Activated CD8-positive, alpha-beta T cell treated with anti-CD3 and anti-CD28 coated beads, Interleukin-2, amount 10 ng/mL, durations not matched to agents 7 days and 5 days (primary cell): ENCODE results near the gene DNHD1. TPM values are rescaled to one million over a fixed set of nuclear protein-coding genes. Genes with fewer than 3 reads are reported as not detected.

Source experiments
- ATAC-seq: fragments of 150-1000 bp; cut with Tn5 transposase; one replicate; pipeline ENCODE4 v1.10.0; 2021; ENCODE audit warnings: moderate library complexity
- CTCF ChIA-PET: fragments of 350-600 bp; sonication (Branson Sonifier 250); formaldehyde crosslinking; loops from one replicate; lab custom pipeline; 2021; ENCODE audit warnings: antibody characterized with exemption; lab: Charles Lee
- POLR2A ChIA-PET: fragments of 350-600 bp; sonication (Branson Sonifier 250); formaldehyde crosslinking; loops from one replicate; lab custom pipeline; 2021; ENCODE audit warnings: antibody characterized with exemption; lab: Charles Lee
- DNase-seq: peaks from one replicate; pipeline ENCODE4 v3.0.0-alpha.2; 2020
- H3K27ac Mint-ChIP-seq: one replicate; pipeline ENCODE4 v1.8.0; 2021; ENCODE audit warnings: mild to moderate bottlenecking, mixed read lengths
- H3K27me3 Mint-ChIP-seq: one replicate; pipeline ENCODE4 v1.8.0; 2021; ENCODE audit warnings: low read depth, mixed read lengths
- H3K36me3 Mint-ChIP-seq: one replicate; pipeline ENCODE4 v1.8.0; 2021; ENCODE audit warnings: low read depth, mixed read lengths
- H3K4me1 Mint-ChIP-seq: one replicate; pipeline ENCODE4 v1.8.0; 2021; ENCODE audit warnings: low read depth, mixed read lengths
- H3K4me3 Mint-ChIP-seq: one replicate; pipeline ENCODE4 v1.8.0; 2021; ENCODE audit warnings: mild to moderate bottlenecking, mixed read lengths
- H3K9me3 Mint-ChIP-seq: one replicate; pipeline ENCODE4 v1.8.0; 2022; ENCODE audit warnings: mixed read lengths; ENCODE audit not compliant: insufficient read depth
- total RNA-seq, 2 experiments: library from RNA; stranded (reverse); gene quantifications; one replicate each; pipeline ENCODE4 v1.2.3, GENCODE V29; 2021

DNHD1 gene
- total RNA-seq, 2 experiments from 2014 or later: 17.8 to 18.5 TPM

GRCh38 chr11:6594142-6594768 is 97.2 kb downstream of the DNHD1 start:
- ChIA-PET CTCF (interaction anchor here (0.8 to 2.5 kb wide), 7 partner anchors 8 to 231 kb away, joined by 3 to 8 read pairs (median 4); partner anchors contain the start of genes ILK and RRP8), POLR2A (interaction anchor here (0.9 kb wide), 1 partner anchor 16 kb away, joined by 3 read pairs; no protein-coding TSS in a partner anchor)
- ATAC-seq (no peak), DNase-seq (peak; percentile 14)
- Mint-ChIP-seq H3K4me1 (peaks cover 9% of the 10 kb centered on the region), H3K4me3 (no peak overlapping the region), H3K36me3 (peaks cover 59% of the 10 kb centered on the region), H3K27me3 (no peaks in the 10 kb centered on the region), H3K9me3 (no peaks in the 10 kb centered on the region), H3K27ac (peak overlapping the region; percentile 31)

- Mint-ChIP-seq H3K9me3 (no peaks in the 10 kb centered on the region), H3K36me3 (peaks cover 66% of the 10 kb centered on the region), H3K4me1 (peaks cover 10% of the 10 kb centered on the region), H3K27me3 (no peaks in the 10 kb centered on the region), H3K27ac (peak overlapping the region; percentile 16), H3K4me3 (no peak overlapping the region)
- ATAC-seq (no peak), DNase-seq (no peak)
- ChIA-PET POLR2A (interaction anchor here (0.6 kb wide), 1 partner anchor 15 kb away, joined by 3 read pairs; the partner anchor contains the start of gene TAF10), CTCF (interaction anchor here (0.6 to 1.4 kb wide), 4 partner anchors 23 to 110 kb away, joined by 3 to 5 read pairs (median 3); partner anchors contain the start of genes MRPL17 and TPP1)
These were observed 99.3 kb downstream of the DNHD1 start for GRCh38 chr11:6596239-6596877.

DNA sequence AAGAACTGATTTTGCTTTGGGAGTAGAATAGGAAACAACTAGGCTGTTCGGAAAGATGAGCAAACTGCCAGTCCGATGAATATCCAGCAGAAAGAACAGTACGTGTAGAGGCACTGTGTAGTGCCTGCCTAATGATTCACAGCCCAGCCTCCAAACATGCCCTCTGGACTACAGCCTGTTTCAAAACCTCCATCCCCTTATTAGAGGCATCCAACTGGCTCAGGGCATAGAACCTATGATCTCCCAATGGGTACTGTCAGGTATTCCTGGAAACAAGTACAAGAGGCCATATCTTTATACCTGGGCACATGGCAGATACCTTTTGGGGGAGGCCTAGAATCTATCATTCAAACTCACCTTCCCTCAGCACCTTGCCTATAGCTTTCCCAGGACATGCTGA is 101.5 kb downstream of the DNHD1 start:
- Mint-ChIP-seq H3K27me3 (no peaks in the 10 kb centered on the region), H3K4me1 (peaks cover 19% of the 10 kb centered on the region), H3K9me3 (no peaks in the 10 kb centered on the region), H3K27ac (no peak overlapping the region), H3K36me3 (peaks cover 55% of the 10 kb centered on the region), H3K4me3 (no peak overlapping the region)
- no peak for ATAC-seq
- ChIA-PET CTCF (no interaction called here), POLR2A (no interaction called here)
- DNase-seq: no peak

- ChIA-PET POLR2A (no interaction called here), CTCF (interaction anchor here (1.0 kb wide), 1 partner anchor 84 kb away, joined by 4 read pairs; the partner anchor contains the start of gene MRPL17)
- peaks cover 13% of the 10 kb centered on the region for H3K4me1 Mint-ChIP-seq
These were observed 102.4 kb downstream of the DNHD1 start for GRCh38 chr11:6599449-6599848.

DNA sequence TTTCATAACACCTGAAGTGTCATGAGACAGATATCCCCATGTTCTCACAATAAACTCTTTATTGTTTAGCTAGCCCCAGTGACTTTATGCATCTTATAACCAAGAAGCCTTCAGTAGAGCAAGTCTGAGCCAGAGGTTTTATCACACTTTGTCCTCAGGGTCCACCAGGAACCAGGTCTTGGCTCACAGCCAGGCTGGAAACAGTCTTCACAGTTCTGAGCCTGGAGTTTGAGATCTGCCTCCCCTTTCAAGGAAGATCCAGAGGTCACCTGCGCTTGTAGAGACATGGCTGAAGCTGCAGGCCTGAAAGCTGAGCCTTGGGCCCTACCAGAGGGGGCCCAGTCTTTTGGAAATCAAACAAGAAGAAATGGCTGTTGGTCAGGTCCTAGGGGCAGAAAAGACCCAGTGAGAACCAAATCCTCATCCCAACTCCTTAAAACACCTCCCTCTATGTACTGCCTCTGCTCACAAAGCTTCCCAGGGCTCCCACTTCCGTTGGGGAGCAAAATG is 102.9 kb downstream of the DNHD1 start:
- POLR2A ChIA-PET: no interaction called here
- peaks cover 12% of the 10 kb centered on the region for H3K4me1 Mint-ChIP-seq
- DNase-seq: no peak
- no peak overlapping the region for H3K4me3 Mint-ChIP-seq
- H3K27me3 Mint-ChIP-seq: no peaks in the 10 kb centered on the region
- CTCF ChIA-PET: interaction anchor here (1.0 kb wide), 1 partner anchor 83 kb away, joined by 4 read pairs; the partner anchor contains the start of gene MRPL17
- no peaks in the 10 kb centered on the region for H3K9me3 Mint-ChIP-seq
- ATAC-seq: no peak
- H3K36me3 Mint-ChIP-seq: peaks cover 44% of the 10 kb centered on the region
- H3K27ac Mint-ChIP-seq: no peak overlapping the region

More at GRCh38 chr11:6599449-6599848, 102.4 kb downstream of the DNHD1 start:
- peak overlapping the region; percentile 43 for H3K27ac Mint-ChIP-seq
- no peaks in the 10 kb centered on the region for H3K9me3 Mint-ChIP-seq
- no peaks in the 10 kb centered on the region for H3K27me3 Mint-ChIP-seq
- no peak overlapping the region for H3K4me3 Mint-ChIP-seq
- ATAC-seq (no peak), DNase-seq (peak; percentile 14)
- peaks cover 47% of the 10 kb centered on the region for H3K36me3 Mint-ChIP-seq

- ChIA-PET POLR2A (no interaction called here), CTCF (no interaction called here)
- DNase-seq (no peak), ATAC-seq (no peak)
- H3K36me3 Mint-ChIP-seq: peaks cover 38% of the 10 kb centered on the region
- H3K4me3 Mint-ChIP-seq: no peak overlapping the region
- H3K27me3 Mint-ChIP-seq: no peaks in the 10 kb centered on the region
- H3K4me1 Mint-ChIP-seq: peaks cover 14% of the 10 kb centered on the region
- no peak overlapping the region for H3K27ac Mint-ChIP-seq
- H3K9me3 Mint-ChIP-seq: no peaks in the 10 kb centered on the region
These were observed 104.0 kb downstream of the DNHD1 start for GRCh38 chr11:6601041-6601461.

- ATAC-seq: no peak
- CTCF ChIA-PET: interaction anchor here (0.6 to 4.1 kb wide), 8 partner anchors 9 to 224 kb away, joined by 3 to 67 read pairs (median 7); partner anchors contain the start of genes MRPL17, TAF10 and TPP1
- H3K27ac Mint-ChIP-seq: peak overlapping the region; percentile 53
These were observed 105.2 kb downstream of the DNHD1 start for GRCh38 chr11:6602096-6602940.

DNA sequence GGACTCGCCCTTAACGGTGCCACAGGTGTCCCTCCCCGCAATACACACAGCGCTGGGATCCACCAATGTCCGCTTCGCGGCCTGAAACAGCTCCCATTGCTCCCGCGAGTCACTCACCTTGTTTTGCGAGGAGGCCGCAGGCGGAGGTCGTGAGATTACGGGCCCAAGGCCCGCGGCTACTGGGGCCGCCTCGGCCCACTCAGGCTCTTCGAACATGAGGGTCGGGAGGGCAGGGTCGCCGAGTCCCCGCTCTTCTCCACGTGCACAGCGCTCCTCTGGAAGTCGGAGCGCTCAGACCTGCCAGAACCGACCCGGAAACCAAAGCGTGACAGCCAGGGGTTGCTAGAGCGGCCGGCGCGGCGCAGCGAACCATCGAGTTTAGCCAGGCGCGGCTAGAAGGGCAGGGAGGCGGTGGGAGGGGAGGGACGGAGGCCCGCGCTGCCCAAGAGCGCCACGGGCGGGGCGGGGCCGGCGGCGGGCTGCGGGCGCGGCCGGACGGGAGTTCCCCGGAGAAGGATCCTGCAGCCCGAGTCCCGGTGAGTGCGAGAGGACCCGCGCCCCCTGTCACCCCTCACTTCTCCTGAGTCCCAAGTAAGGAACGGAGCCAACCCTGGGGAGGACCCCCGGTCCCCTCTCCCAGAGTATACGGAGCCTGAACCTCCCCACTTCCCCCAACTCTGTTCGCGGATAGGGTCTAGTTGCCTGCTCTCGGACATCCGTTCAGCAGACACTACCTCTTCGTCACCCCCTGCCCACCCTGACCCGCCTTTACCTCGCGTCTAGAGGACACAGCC is 106.4 kb downstream of the DNHD1 start, which contains the start of the genes ILK and RRP8:
Gene ILK (plus strand): TSS at position 488 of the 794 bp plus-strand sequence. CDS start 498 bp downstream, outside the sequence.
Gene RRP8 (minus strand): TSS at position 330 of the 794 bp plus-strand sequence. CDS start 114 bp downstream, at position 216.
- H3K36me3 Mint-ChIP-seq: peaks cover 44% of the 10 kb centered on the region
- peaks cover 35% of the 10 kb centered on the region for H3K4me1 Mint-ChIP-seq
- DNase-seq (peak; percentile 92), ATAC-seq (peak; percentile 82)
- H3K27me3 Mint-ChIP-seq: no peaks in the 10 kb centered on the region
- no peaks in the 10 kb centered on the region for H3K9me3 Mint-ChIP-seq
- ChIA-PET CTCF (interaction anchor here (0.6 to 4.1 kb wide), 25 partner anchors 8 to 225 kb away, joined by 3 to 67 read pairs (median 5); partner anchors contain the start of genes ARFIP2, MRPL17, TAF10 and TIMM10B), POLR2A (interaction anchor here (0.7 to 3.3 kb wide), 7 partner anchors 9 to 143 kb away, joined by 3 to 21 read pairs (median 4); partner anchors contain the start of genes ARFIP2, TAF10, TIMM10B and TPP1)
- no peak within 1 kb of the TSS for H3K27ac Mint-ChIP-seq
- H3K4me3 Mint-ChIP-seq: no peak within 1 kb of the TSS

More at GRCh38 chr11:6602096-6602940, 105.2 kb downstream of the DNHD1 start:
- Mint-ChIP-seq H3K9me3 (no peaks in the 10 kb centered on the region), H3K4me1 (peaks cover 25% of the 10 kb centered on the region), H3K27me3 (no peaks in the 10 kb centered on the region), H3K36me3 (peaks cover 41% of the 10 kb centered on the region), H3K4me3 (no peak overlapping the region)
- POLR2A ChIA-PET: interaction anchor here (0.7 to 3.3 kb wide), 6 partner anchors 10 to 121 kb away, joined by 3 to 21 read pairs (median 6); partner anchors contain the start of genes ARFIP2, TAF10, TIMM10B and TPP1
- DNase-seq: no peak

GRCh38 chr11:6604081-6604626 is 107.1 kb downstream of the DNHD1 start:
- Mint-ChIP-seq H3K27ac (no peak overlapping the region), H3K9me3 (no peaks in the 10 kb centered on the region), H3K36me3 (peaks cover 46% of the 10 kb centered on the region), H3K4me3 (no peak overlapping the region), H3K27me3 (no peaks in the 10 kb centered on the region), H3K4me1 (peaks cover 41% of the 10 kb centered on the region)
- CTCF ChIA-PET: interaction anchor here (0.6 to 4.1 kb wide), 29 partner anchors 9 to 225 kb away, joined by 3 to 67 read pairs (median 4); partner anchors contain the start of genes ARFIP2, MRPL17, TIMM10B and TPP1
- ATAC-seq (peak; percentile 64), DNase-seq (peak; percentile 76)
- POLR2A ChIA-PET: interaction anchor here (0.5 to 3.3 kb wide), 7 partner anchors 8 to 143 kb away, joined by 3 to 21 read pairs (median 4); partner anchors contain the start of genes ARFIP2, TAF10, TIMM10B and TPP1
